HG03108 (cell line): ENCODE results near the gene MRPL48.

Experiments
- ATAC-seq: cut with Tn5 transposase; IDR thresholded peaks from one replicate; pipeline ENCODE4 v1.9.1; 2021; ENCODE audit warnings: moderate library complexity; ENCODE audit not compliant: unreplicated experiment

MRPL48 gene

GRCh38 chr11:73888244-73888643, 100.6 kb downstream of the MRPL48 start:
- no peak for ATAC-seq

- ATAC-seq: no peak
Observed at GRCh38 chr11:73889019-73889418, 101.3 kb downstream of the MRPL48 start.

GRCh38 chr11:73889536-73889935, 101.9 kb downstream of the MRPL48 start:
- ATAC-seq: no peak

GRCh38 chr11:73893041-73893440, 105.4 kb downstream of the MRPL48 start:
- no peak for ATAC-seq

GRCh38 chr11:73894725-73895335, 107.2 kb downstream of the MRPL48 start:
- no peak for ATAC-seq

GRCh38 chr11:73902303-73902702, 114.6 kb downstream of the MRPL48 start:
- no peak for ATAC-seq

- ATAC-seq: no peak
Observed at GRCh38 chr11:73907191-73907590, 119.5 kb downstream of the MRPL48 start.

- no peak for ATAC-seq
Observed at GRCh38 chr11:73912026-73912425, 124.4 kb downstream of the MRPL48 start.

- no peak for ATAC-seq
Observed at GRCh38 chr11:73913472-73913871, 125.8 kb downstream of the MRPL48 start.

- ATAC-seq: no peak
Observed at GRCh38 chr11:73914284-73914683, 126.6 kb downstream of the MRPL48 start.
